Stimulated activated CD4-positive, alpha-beta T cell treated with anti-CD3 and anti-CD28 coated beads, Interleukin-1b, Interleukin-23, amount 100 ng/mL, for 24 hours (primary cell): ENCODE data around the gene TBL3.

Experiments used
- DNase-seq, 4 experiments: peaks; one replicate each; pipeline ENCODE4 v3.0.0-alpha.2; 2020; ENCODE audit warnings: low read depth in 4 of 4, low spot score in 1 of 4

The TBL3 gene

DNA sequence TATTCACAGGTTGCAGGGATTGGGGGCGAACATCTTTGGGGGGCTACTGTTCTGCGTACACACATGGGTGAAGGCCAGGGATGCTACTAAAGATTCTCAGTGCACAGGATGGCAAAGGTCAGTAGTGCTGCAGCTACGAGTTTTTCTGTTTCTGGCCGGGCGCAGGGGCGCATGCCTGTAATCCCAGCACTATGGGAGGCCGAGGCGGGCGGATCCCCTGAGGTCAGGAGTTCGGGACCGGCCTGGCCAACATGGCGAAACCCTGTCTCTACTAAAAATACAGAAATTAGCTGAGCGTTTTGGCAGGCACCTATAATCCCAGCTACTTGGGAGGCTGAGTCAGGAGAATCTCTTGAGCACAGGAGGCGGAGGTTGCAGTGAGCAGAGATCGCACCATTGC lies 41.7 kb downstream of the TBL3 start:
- DNase-seq, result no peak

- DNase-seq, result no peak
These were observed 43.5 kb downstream of the TBL3 start for GRCh38 chr16:2015117-2015946.

- DNase-seq, result no peak
These were observed 44.0 kb downstream of the TBL3 start for GRCh38 chr16:2015947-2016208.

DNA sequence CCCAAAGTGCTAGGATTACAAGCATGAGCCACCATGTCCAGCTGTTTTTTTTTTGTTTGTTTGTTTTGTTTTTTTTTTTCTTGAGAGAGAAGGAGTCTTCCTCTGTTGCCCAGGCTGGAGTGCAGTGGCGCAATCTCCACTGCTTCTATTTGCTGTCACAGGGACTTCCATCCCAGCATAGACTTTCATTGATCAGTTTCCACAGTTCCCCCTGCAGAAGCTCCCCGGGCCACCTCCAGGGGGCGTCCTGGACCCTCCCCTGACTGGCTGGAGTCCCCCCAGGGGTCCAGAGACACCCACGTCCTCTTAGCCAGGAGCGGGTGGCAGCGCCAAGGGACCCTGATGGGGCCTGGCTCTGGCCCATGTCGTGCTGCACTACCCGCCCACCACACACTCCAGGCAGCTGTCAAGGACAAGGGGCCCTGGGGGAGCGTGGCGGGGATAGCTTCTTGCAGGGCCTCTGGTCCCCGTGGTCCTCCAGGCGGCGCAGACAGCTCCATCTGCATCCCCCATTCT lies 44.6 kb downstream of the TBL3 start:
- DNase-seq, result no peak

GRCh38 chr16:2019518-2019920 lies 47.7 kb downstream of the TBL3 start, which contains the start of gene NPW:
Gene NPW (plus strand): TSS chr16:2019785.
- DNase-seq, result no peak

GRCh38 chr16:2019921-2020831 lies 48.3 kb downstream of the TBL3 start:
- DNase-seq, result no peak

GRCh38 chr16:2022723-2023091 lies 50.9 kb downstream of the TBL3 start:
- DNase-seq, result no peak

GRCh38 chr16:2023092-2024031 lies 51.5 kb downstream of the TBL3 start:
- peak; percentile 88 to 99 (median 92) for DNase-seq

DNA sequence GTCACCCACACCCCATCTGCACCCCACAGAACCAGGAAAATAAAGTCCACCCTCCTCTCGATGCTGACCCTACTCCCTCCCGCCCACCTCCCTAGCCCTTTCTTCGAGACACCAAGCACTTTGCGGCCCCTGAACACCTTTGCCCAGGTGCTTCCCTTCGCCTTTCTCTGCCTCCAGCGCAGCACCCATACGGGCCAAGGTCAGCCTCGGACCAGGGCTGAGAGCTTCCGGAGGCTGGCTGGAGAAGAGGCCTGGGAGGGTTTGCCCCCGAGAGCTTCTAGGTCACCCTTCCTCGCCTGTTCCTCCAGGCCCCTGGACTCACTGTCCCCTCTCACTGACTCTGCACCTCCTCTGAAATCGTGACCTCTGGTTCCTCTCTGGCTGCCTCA lies 52.2 kb downstream of the TBL3 start:
- no peak for DNase-seq

DNA sequence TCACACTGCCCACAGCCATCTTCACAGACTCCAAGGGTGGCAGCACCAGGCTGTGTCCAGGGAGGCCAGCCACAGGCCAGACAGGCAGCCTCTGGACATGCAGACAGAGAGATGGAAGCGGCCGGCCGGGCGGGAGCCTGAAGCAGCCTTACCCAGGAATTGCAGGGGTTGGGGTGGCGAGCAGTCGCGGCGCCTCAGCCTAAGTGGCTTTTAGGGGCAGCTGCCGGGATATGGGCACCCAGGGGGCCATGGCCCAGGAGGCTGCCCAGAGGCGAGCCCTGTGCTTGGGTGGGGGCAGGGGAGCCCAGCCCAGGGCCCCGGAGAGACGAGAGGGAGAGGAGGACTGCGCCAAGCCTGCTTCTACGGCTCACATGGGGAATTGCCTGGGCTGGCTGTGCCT lies 53.4 kb downstream of the TBL3 start:
- no peak for DNase-seq

- no peak for DNase-seq
These were observed 54.1 kb downstream of the TBL3 start for GRCh38 chr16:2025878-2026460.

GRCh38 chr16:2026461-2027023 lies 54.7 kb downstream of the TBL3 start, which contains the start of gene NHERF2:
Gene NHERF2 (plus strand): TSS chr16:2026902. CDS start chr16:2027006, 104 bp downstream.
- DNase-seq, result no peak

DNA sequence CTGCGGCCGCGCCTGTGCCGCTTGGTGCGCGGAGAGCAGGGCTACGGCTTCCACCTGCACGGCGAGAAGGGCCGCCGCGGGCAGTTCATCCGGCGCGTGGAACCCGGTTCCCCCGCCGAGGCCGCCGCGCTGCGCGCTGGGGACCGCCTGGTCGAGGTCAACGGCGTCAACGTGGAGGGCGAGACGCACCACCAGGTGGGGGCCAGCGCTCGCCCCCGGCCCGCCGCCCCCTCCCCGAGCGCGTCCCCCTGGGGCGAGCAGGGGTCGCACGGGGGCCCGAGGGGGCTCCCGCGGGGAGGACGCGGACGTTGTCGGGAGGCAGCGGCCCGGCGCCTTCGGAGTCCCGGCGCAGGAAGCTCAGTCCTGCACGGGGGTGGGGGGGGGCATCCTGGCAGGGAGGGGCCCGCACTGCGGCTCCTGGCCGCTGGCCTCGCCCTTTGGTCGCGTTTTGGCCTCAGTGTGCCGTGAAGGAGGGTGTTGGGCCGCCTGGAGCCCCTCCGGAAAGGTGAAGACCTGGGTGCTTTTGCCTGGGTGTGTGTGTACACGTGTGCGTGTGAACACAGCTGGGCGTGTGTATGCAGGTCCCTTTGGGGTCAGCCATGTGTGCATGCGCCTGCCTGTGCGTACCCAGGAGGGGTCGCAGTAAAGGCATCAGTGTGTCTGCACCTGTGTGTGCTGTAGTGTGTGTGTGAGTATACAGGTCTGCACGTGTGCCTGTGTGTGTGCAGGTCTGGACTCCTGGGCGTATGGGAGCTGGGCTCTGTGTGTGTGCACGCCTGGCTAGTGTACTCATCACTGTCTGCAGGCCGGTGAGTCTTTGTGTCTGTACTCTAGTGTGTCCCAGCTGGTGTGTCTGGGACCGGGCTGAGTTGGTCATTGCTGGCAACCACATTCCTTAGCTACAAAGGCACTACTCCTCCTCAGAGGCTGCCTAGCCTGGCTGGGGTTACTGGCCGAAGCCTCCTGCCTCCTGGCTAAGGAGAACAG lies 55.5 kb downstream of the TBL3 start:
- DNase-seq, result no peak

GRCh38 chr16:2028146-2028545 lies 56.3 kb downstream of the TBL3 start:
- DNase-seq, result no peak

GRCh38 chr16:2028620-2029220 lies 56.9 kb downstream of the TBL3 start:
- no peak for DNase-seq

- DNase-seq, result no peak
These were observed 57.5 kb downstream of the TBL3 start for GRCh38 chr16:2029350-2029749.

DNA sequence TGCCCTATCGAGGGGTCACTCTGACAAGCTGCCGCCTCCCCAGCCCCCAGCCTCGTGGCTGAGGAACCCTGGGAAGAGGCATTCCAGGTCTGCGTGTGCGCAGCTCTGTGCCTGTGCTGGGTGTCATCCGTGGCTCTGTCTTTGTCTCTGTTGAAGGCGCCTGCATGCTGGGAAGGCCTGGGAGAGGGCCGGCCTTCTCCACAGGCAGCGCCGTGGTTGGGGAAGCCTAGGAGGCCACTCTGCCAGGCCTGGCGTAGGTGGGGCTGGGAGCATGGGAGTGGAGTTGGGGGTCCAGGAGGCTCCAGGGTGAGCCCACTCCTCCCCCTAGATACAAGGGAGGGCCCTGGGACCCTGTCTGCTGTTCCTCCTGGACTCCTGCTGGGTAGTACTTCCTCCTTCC lies 58.2 kb downstream of the TBL3 start:
- no peak for DNase-seq

GRCh38 chr16:2031081-2031577 lies 59.3 kb downstream of the TBL3 start:
- no peak for DNase-seq
